HPDE6-E6E7 (cell line): Measurements from ENCODE around the gene EFHC1.

Experiments
- DNase-seq: peaks from one replicate; pipeline ENCODE4 v3.0.0; 2011; ENCODE audit warnings: missing footprints; ENCODE audit errors: extremely low spot score

The EFHC1 gene

DNA sequence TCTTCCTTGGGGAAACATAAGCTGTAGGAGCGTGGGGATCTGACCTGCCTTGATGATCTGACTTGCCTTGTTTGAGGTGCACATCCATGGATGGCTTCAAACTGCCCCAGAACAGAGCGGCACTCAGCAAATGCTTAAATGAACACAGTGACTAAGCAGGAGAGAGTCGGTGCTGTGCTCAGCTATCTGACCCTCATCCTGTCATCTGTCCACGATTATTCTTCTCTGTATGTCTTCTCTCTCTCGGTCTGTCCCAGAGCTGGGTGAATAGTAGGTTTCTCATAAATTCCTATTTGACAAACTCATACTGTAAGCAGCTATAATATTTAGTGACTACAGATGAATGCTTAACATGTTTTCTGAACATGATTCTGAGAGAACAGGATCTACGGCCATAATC, 119.5 kb downstream of the EFHC1 start:
- DNase-seq, result no peak

DNA sequence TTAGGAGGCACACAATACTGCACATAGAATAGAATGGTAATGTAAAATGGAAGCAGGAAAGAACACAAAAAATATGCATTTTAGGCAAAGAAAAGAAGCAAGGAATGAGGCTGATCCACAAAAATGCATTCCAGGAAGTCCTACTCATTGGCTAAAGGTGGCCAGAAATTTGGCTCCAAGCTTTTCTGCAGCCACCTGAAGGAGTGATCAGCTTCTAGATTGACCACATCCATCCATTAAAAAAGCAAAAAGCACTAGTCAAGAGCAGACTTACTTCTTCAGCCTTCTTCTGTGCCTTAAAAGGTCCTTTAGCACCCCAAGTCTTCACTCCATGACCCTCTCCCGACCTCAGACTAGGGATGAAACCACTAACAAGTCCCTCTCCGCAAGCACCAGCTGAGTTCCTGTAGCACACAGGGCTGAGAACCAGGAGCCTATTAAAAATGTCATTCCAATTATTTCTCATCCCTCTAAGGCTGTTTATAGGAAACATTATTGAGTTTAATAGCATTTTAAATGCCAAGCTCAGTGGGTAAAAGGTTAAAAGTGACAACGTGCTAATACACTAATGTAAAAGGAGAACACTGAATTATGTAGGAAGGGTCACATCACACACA, 120.3 kb downstream of the EFHC1 start:
- DNase-seq, result no peak

DNA sequence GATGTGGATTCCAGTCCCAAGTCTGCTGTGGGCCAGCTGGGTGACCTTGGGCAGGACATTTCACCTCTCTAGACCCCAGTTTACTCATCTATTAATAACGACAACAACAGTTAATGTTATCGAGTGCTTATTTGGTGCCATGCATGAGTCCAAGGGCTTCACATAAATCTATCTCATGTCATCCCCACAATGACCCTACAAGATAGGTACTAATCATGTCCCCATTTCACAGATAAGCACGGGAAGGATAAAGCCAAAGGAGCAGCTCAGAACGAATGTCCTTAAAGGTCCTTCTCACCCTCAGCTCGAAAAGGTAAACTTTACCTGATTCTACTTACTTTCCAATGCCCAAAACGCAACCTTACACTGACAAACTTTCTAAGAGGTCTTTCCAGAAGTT, 121.0 kb downstream of the EFHC1 start:
- no peak for DNase-seq

DNA sequence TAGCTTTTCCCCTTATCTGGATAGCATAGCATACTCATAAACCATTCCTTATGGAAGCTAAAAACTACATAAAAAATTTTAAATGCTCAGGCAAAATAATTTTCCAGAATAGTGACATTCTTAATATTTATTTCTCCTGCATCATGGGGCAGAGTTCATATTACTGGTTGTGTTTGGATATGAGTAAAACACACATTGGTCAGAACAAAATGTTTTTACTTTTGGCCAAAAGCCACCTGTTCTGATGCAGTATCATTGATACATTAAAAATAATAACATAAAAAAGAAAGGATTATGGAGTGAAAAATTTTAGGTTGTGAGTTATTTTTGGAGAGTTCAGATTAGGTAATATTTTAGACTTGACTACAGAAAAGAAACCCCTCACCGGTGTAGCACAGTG, 123.1 kb downstream of the EFHC1 start:
- DNase-seq, result no peak

DNA sequence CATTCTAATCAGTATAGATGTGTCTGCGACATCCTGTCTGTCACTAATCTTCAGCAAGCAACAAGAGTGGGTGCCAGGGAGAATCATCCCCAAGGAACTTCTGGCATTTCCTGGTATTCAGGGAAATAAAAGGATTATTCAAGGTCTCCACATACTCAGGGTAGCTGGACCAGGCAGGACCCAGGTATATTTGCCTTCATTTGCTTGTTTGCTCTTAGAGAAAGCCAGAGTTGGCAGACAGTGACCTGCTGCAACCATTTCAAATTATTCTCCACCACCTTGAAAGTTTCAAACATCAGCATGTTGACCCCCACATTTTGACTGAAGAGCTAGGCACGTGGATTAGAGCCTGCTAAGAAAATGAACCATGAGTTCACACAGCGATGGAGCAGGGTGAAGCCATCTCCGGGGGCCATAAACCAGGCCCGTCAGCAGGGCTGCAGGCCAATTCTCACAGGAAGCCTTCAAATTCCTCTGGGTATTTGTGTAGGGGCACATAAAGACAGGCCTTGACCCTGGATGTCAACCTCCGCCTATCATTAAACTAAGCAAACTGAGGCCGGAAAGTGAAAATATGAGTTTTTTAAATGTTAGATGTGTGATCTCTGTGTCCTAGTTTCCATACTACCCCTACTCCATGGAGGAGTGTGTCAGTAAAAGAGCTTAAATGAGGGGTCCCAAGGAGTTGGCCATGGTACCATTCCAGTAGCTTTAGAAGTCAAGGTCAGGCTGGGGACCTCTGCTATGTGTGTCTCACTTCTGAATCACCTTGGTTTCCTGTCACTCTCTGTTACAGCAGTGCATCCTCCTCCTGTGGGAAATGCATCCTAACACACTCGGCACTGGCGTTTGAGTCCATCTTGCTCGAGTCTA, 123.8 kb downstream of the EFHC1 start:
- no peak for DNase-seq

DNA sequence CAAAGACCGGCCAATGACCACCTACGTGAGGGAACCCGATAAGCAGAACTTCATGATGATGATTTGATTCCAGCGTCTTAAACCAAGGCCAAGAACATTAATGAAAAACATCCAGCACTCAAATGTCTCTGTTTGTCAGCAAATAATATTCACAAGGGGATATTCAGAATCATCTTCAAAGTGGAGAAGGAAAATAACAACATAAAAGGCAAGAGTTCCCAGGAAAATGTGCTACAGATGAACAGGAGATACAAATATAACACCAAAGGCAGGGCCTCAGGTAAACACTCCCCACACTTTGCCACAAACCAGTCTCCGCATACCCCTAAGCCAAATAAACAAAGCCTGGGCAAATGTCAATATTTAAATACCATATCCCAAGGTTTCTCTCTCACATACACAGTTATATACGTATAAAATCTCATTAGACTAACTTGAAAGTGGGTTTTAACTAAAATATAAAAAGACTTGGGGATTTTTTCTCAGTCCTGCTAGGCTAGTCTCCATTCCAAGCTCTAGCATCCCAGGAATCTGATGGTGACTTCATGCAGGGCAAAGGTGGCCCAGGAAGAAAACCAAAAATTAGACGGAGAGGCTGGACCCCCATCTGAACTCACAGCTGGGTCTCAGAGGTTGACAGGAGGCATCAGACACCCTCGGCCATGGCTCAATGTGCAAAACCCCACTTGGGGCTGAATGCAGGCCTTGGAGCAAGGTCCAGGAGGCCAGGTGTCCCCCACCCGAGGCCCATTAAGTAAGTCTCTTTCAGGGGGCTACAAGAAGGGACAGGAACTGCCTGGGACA, 124.7 kb downstream of the EFHC1 start:
- DNase-seq, result no peak

DNA sequence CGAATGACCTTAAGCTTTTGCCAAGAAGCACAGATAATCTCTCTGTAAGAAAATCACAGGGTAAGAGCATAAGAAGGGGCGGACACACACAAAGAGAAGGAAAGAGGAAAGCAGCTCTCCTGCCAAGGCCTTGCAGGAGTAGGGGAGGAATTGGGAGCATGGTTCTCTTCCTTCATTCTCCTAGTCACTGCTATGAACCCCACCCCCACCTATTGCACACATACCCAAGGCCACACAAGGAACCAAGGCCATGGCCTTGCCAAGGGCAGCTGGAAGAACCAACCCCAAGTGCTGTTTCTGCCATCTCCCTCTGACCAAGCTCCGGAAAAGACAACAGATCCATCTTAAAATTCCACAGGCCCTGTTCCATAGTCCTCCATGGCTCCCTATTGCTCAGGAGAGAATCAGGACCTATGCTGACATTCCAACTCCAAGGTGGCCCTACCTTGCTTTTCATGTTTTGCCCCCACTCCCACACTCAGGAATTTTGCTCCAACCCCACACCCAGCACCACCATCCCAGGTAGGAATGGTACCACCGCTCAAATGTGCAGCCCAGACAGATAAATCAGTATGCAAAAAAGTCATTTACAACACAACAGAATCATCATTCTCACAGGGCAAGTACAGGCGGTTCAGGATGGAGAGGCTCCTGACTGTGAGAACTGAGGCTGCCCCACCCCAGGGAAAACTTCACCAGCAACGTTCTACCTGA, 125.4 kb downstream of the EFHC1 start:
- no peak for DNase-seq

DNA sequence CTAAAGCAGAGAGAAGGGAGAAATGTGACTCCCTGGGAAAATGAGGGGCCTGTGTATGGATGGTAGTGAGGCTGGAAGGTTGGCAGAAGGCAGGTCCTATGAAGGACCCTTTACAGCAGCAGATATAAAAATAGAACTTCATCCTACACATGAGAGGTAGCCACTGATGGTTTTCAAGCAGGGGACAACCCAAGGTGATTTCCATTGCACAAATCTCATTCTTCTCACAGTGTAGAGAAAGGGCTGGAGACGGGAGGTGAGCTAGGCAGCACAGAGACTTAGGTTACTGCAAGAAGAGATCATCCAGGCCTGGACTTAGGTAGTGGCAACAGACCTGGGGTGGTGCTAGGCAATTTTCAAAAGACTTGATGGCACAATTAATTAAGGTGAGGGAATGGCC, 126.0 kb downstream of the EFHC1 start:
- DNase-seq, result no peak

DNA sequence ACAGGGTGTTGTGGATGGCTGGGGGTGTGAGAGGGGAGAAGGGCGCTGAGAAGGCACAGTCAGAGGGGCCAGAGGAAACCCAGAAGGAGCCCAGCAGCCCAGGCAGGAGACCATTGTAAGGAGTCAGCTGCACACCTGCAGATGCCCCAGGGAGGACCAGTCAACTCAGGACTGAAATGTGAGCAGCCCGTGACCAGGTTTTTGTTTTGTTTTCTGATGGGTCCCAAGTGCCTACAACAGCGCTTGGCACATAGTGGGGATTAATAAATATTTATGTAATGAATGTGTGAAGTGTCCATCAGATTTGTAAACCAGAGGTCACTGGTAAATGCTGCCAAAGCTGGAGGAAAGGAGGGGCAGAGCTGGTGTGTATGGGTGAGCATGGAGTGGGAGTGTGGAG, 126.5 kb downstream of the EFHC1 start:
- DNase-seq, result no peak

DNA sequence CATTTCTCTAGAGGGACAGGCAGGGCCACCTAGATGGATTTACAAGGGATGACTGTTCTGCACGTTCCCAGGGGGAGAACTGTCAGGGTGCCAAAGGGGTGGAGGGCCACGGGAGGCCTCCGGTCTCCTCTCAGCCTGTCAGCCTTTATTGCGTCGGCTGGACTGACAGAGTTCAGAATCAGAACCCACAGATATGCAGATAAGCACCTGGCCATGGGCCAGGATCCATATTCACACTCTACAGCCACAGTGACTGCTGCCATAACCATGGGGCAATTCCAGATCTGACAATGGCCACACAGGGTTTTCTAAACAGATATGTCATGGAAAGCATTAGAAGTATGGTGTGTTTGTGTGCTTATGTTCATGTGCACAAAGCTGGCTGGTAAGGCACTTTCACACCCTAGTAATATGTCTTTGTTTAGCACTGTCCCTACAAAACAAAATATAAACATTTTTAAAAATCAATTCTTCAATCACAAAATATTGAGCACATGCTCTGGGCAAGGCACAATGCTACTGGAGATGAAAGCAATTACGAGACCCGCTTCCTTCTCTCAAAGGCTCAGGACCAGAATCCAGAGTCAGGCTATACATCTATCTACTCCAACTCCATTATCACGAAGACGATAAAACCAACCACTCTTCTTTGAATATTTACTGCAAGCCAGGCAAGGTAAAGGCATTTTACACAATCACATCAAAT, 127.7 kb downstream of the EFHC1 start:
- DNase-seq, result no peak

DNA sequence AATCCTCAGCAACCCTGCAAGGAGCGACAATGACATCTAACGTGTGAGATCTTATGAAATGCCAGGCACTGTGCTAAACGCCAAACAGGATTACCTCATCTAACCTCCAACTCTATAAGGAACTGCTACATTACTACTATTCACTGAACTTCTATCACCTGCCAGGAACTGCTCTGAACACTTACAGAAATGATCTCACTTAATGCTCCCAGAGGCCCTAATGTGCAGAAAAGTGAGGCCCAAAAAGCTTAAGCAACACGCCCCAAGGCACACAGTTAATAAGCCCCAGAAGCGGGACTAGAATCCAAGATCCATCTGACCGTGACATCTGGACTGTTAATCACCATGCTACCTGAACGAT, 128.2 kb downstream of the EFHC1 start:
- no peak for DNase-seq

DNA sequence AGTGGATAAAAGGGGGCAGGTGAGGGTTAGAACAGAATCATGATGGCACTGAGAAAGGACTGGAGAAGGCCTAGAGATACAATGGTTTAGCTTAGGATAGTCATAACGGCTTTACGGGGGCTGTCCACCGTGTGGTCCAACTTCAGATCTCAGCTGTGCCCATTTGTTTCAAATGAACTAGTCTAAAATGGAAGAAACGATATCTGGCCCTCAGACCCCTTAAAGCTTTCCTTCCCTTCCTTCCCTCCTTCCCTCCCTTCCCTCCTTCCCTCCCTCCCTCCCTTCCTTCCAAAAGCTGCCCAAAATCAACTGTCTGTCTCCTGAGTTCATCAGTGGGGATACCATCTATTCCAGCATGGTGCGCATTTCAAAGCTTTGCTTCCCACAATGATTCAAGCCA, 128.9 kb downstream of the EFHC1 start:
- DNase-seq, result no peak

DNA sequence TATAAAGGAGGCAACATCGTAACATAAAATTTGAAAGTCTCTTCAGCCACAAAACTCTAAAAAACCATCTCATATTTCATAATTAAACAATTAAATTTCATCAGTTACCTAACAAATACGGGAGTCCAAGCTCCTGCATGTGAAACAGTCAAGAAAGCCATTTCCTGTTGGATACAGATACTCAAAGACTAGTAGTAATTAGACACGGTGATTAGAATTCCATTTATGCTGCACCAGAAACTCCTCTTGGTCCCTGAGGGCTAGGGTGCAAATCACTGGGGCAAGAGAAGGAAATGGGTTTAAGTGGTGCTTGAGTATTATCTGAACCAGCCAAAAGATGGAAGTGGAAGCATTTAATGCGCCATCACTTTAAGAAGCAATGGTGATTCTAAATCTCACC, 129.3 kb downstream of the EFHC1 start:
- no peak for DNase-seq

DNA sequence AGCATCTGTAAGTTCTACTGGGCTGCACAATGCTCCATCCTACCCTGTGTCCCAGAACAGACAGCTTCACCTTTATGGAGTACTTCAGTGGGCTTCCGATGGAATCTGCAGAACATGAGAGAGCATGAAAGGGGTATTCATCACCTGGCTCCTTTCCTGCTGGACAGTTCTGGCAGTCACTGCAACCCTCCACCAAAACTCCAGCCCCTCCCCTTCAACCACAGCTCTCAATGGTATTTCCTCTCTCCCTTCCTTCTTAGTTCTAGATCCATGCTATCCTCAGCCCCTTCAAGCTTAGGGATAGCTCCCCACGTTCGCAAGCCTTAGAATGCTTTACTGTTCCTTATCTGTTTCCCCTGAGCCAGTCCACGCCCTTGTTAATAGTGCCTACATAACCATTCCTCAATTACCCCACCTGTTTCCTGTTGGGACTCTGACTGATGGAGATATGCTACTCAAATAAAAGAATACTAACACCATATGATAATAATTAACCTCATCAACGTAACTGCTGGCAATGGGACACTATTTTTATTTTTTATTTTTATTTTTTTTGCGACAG, 130.0 kb downstream of the EFHC1 start:
- DNase-seq, result no peak

DNA sequence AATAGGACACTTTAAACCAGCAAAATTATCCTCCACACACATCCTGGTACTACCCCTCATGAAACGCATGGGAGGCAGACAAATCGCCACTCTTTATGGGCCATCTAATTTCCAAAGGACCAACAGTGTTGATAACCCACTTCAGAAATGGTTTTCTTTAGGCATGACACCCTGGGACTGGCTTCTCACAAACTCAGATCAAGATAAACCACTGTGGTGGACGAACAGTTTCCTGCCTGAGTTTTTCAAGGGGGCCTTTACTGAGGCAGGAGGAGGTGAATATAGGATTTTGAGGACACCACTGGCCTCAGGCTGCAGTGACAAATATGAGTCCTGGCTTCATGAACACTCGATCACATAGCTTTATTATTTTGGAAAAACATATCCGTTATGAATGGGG, 130.7 kb downstream of the EFHC1 start:
- no peak for DNase-seq

DNA sequence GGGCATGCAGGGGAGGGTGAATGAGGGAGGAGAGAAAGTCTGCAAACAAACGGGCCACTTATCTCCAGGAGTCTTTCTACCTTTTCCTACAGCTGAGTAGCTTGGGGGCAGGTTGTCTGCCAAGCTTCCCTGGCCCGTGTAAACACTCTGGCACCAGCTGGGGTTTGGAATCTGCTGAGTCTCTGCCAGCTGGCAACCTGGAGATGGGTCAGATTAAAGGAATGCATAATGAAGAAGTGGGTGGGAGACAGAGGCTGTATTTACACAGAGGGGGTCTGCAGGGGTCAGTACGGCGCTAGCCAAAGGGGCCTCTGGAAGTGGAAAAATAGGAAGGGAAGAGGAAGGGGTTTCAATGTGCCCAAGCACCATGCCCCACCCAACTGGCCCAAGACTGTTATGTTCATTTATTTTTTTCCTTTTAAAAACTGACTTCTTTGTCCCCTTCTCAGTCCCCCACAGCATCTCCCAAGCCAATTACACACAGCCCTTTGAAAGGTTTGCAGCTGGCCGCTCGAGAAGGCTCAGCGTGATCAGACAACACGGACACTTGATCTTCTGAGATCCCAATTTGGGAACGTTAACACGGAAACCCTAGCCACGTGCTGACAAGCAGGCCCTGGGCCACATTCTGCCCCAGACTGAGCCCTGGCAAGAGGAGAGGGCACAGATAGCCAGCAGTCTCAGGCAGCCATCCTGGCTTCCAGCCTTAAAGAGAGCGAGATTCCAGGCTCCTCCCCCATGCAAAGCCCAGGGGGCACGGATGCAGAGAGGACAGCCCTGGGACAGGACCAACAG, 131.5 kb downstream of the EFHC1 start:
- DNase-seq, result peak; percentile 47

DNA sequence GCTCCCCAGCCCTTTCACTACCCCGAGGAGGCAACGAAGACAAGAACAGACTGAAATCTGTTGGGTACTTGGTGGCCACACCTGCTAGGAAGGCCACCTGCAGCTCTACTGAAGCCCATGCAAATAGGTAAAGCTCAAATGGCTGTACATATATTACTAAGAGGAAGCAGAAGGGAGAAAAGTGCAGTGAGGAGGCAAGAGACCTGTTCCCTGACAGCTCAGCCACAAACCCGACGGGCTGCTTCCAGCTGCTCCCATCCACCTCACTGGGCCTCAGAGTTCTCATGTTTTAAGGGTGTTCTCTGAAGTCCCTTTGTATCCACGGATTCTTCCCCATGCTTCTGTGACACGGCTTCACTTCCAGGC, 132.1 kb downstream of the EFHC1 start:
- DNase-seq, result no peak

DNA sequence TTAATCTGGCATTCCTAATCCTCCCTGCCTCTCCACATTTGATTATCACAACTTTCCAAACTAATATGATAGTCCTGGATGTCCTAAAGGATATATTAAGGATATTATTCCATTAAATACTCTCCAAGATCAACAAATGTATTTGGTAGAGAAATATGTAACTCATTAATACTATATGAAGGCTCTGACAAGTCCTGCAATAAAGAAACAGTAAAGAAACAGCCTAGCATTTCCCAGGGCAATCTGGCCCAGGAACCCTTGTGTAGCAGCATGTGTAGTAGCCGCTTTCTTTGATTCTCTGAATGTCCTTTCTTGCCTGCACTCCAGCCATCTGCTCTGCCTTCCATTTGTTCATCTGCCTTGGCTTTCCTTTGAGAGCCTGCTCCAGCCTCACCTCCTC, 133.0 kb downstream of the EFHC1 start:
- DNase-seq, result no peak

DNA sequence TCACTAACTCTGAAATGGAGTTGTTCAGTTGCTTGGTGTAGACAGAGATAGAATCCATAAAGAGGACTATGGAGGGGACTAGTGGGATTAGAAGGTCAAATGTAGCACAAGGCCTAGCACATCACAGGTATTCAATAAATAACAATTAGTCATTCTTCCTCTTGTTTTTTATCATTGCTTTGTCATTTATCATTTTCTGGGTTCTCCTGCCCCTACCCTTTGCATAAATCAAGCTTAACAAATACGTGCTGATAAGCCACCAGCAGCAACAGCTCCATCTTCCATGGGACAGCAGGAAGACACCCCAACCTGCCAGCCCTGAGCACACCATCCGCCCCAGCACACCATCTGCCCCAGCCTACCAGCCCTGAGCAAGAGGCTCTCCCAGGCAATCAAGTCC, 133.6 kb downstream of the EFHC1 start:
- no peak for DNase-seq

DNA sequence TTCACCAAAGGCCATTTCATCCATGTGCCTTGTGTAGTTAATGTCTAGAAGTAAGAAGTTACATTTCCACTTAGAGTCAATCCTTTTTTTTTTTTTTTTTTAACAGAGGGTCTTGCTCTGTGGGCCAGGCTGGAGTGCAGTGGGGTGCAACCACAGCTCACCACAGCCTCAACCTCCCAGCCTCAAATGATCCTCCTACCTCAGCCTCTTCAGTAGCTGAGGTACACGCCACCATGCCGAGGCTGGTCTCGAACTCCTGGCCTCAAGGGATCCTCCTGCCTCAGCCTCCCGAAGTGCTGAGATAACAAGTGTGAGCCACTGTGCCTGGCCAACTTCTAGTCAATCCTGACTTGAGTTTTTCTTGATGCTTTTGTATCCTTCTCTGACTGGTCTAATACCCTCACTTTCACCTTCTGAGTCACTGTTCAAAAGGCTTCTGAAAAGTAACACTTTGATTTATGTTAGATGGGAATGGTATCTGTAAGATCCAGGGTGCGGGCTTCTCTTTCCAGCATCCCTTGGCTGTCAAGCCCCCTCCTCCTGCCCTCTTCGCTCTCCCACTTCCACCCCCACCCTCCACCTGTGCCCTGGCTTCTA, 134.6 kb downstream of the EFHC1 start:
- no peak for DNase-seq
